GM12872 (cell line): ENCODE data around the gene CD68.

ENCODE experiments used
- TF ChIP-seq, protein P1 (sequence below): IDR thresholded peaks from 3 replicates; pipeline ENCODE4 v1.5.1; 2011; ENCODE audit warnings: low read depth, mild to moderate bottlenecking, low read length, moderate library complexity; ENCODE audit not compliant: insufficient read depth

Gene CD68

DNA sequence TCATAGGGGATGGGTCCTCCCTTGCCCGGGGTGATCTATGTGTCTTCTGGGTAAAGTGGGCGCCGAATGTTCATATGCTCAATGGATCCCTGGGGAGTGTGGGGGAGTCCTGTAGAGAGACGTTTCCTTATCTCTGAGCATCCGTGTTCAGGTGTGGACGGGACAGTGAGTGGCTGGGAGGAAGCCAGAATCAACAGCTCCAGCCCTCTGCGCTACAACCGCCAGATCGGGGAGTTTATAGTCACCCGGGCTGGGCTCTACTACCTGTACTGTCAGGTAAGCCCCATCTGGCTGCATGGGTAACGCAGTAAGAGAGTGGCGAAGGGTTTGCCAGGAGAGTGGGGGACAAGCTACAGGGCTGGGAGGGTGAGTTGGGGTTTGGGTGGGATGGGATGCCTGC, 22.8 kb upstream of the CD68 start:
- TF ChIP-seq, protein P1, sequence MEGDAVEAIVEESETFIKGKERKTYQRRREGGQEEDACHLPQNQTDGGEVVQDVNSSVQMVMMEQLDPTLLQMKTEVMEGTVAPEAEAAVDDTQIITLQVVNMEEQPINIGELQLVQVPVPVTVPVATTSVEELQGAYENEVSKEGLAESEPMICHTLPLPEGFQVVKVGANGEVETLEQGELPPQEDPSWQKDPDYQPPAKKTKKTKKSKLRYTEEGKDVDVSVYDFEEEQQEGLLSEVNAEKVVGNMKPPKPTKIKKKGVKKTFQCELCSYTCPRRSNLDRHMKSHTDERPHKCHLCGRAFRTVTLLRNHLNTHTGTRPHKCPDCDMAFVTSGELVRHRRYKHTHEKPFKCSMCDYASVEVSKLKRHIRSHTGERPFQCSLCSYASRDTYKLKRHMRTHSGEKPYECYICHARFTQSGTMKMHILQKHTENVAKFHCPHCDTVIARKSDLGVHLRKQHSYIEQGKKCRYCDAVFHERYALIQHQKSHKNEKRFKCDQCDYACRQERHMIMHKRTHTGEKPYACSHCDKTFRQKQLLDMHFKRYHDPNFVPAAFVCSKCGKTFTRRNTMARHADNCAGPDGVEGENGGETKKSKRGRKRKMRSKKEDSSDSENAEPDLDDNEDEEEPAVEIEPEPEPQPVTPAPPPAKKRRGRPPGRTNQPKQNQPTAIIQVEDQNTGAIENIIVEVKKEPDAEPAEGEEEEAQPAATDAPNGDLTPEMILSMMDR = no peak

DNA sequence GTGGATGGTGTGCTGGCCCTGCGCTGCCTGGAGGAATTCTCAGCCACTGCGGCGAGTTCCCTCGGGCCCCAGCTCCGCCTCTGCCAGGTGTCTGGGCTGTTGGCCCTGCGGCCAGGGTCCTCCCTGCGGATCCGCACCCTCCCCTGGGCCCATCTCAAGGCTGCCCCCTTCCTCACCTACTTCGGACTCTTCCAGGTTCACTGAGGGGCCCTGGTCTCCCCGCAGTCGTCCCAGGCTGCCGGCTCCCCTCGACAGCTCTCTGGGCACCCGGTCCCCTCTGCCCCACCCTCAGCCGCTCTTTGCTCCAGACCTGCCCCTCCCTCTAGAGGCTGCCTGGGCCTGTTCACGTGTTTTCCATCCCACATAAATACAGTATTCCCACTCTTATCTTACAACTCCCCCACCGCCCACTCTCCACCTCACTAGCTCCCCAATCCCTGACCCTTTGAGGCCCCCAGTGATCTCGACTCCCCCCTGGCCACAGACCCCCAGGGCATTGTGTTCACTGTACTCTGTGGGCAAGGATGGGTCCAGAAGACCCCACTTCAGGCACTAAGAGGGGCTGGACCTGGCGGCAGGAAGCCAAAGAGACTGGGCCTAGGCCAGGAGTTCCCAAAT, 22.2 kb upstream of the CD68 start:
- TF ChIP-seq, protein P1 = no peak

DNA sequence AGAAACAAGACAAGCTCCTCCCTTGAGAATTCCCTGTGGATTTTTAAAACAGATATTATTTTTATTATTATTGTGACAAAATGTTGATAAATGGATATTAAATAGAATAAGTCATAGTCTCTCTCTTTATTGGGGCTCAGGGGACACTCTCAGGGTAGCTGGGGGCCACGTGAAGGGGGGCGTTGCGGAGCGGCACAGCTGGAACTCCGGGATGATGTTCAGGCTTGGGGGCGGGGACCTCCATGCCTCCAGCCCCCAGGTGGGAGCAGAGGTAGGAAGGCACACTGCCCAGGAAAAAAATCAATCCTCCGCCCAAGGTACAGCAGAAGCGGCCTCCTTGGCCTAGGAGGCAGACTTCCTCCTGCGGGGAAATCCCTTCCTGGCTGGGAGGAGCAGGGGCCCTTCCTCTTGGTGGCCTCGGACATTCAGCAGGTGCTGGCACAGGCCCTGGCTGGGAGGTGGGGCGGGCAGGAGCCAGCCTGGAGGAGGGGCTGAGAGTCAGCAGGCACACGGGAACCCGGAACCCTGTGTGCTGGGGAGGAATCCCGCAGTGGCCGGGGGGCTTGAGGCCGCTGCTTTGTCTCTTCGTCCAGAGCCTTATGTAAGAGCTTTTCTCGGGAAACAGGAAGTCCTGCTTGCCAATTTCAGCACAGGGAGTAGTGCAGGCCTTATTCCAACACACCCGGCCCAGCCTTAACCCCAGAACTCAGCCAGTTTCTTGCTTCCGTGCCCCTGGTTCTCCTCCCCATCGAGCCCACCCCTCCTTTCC, 21.5 kb upstream of the CD68 start:
- TF ChIP-seq, protein P1 = no peak

DNA sequence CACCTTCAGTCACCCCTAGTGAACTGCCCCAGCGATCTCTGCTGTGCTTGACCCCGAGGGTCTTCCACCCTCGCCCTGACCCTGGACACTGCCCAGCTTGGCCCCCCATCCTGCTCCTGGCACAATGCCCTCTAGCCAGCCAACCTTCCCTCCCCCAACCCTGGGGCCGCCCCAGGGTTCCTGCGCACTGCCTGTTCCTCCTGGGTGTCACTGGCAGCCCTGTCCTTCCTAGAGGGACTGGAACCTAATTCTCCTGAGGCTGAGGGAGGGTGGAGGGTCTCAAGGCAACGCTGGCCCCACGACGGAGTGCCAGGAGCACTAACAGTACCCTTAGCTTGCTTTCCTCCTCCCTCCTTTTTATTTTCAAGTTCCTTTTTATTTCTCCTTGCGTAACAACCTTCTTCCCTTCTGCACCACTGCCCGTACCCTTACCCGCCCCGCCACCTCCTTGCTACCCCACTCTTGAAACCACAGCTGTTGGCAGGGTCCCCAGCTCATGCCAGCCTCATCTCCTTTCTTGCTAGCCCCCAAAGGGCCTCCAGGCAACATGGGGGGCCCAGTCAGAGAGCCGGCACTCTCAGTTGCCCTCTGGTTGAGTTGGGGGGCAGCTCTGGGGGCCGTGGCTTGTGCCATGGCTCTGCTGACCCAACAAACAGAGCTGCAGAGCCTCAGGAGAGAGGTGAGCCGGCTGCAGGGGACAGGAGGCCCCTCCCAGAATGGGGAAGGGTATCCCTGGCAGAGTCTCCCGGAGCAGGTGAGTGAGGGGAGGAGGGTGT, 20.7 kb upstream of the CD68 start, which contains the start of gene TNFSF13:
TSS of gene TNFSF13 (plus strand) at position 207 of the 776 bp plus-strand sequence. CDS start at position 497, 290 bp downstream.
- TF ChIP-seq, protein P1 = no peak

DNA sequence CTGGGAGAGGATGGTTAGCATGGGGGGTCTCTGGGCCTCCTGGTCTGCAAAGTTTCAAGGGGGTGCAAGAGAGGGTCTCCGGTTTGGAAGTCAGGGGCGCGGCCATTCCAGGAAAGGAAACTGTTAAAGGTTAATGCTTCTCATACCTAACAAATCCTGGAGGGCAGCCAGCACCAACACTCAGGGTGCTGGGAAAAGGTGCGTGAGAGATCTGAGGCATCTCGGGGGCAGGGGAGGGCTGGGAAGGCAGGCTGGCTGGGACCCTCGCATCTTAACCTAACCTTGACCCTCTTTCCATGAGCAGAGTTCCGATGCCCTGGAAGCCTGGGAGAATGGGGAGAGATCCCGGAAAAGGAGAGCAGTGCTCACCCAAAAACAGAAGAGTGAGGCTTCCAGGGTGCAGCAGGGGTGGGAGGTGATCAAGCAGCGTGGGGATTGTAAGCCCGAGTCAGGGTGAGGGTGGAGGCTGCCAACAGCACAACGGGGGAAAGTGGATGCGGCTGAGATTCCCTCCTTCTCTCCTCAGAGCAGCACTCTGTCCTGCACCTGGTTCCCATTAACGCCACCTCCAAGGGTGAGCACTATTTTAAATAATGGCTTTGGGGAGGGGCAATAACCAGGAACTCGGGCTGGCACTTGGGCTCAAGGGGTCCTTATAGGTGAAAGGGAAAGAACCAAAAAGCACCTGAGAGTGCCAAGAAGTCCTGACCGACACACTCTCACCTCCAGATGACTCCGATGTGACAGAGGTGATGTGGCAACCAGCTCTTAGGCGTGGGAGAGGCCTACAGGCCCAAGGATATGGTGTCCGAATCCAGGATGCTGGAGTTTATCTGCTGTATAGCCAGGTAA, 19.9 kb upstream of the CD68 start:
- TF ChIP-seq, protein P1 = no peak

DNA sequence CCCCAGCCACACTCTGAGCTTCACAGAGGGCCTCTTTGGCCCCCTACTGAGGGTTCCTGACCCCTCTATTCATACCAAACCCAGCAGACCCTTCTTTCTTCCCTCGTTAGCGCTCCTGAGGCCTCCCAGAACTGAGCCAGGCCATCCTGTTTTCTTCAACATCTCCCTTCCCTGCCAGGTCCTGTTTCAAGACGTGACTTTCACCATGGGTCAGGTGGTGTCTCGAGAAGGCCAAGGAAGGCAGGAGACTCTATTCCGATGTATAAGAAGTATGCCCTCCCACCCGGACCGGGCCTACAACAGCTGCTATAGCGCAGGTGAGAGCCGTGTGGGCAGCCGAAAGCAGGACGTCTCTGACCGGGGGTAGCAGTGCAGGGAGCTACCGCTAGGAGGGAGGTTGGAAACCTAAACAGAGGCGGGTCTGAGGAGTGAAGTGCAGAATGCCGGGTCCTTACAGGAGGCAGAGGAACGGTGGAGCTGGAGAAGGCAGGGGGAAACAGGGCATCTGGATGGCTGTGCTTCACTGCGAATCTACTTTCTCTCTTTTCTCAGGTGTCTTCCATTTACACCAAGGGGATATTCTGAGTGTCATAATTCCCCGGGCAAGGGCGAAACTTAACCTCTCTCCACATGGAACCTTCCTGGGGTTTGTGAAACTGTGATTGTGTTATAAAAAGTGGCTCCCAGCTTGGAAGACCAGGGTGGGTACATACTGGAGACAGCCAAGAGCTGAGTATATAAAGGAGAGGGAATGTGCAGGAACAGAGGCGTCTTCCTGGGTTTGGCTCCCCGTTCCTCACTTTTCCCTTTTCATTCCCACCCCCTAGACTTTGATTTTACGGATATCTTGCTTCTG, 19.0 kb upstream of the CD68 start:
- TF ChIP-seq, protein P1 = peak; percentile 81
